NCI-H748 (cell line): Measurements from ENCODE around the gene POMT1.
A peak's percentile ranks its signal among the peaks of the same experiment; 100 is the strongest.
"Not testable (repeated sequence)": the region's sequence is repeated elsewhere in the genome, so short reads cannot be mapped to it uniquely, and the experiment has no call there.

Experiments
- DNase-seq: peaks from one replicate; lab custom pipeline; 2025; ENCODE audit not compliant: unreplicated experiment; lab: John Stamatoyannopoulos, UW

POMT1 gene

DNA sequence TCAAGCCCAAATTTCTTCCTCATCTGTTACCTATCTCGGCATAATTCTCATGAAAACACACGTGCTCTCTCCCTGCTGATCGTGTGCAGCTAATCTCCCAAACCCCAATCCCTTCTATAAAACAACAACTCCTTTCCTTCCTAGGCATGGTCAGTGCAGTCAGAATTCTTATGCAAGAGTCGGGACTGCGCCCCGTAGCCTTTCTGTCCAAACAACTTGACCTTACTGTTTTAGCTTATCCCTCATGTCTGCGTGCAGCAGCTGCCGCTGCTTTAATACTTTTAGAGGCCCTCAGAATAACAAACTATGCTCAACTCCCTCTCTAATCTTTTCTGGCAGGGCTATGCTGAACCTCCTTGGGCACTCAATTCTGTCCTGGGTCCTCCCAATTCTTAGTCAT is 47.7 kb downstream of the POMT1 start:
- DNase-seq = not testable (repeated sequence)

DNA sequence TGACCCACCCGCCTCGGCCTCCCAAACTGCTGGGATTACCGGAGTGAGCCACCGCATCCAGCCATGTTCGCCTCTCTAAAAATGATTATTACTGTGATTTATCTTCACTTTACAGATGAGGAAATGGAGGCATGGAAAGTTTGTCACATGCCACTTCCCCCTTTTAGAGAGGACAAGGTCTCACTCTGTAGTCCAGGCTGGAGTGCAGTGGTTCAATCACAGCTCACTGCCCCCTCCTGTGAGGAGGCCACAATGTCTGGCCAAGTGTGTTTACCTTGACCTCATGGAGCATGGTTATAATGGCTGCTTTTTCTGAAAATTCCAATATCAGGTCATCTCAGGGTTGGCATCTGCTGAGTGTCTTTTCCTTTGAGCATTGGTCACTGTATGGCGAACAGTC is 49.3 kb downstream of the POMT1 start:
- DNase-seq = no peak

DNA sequence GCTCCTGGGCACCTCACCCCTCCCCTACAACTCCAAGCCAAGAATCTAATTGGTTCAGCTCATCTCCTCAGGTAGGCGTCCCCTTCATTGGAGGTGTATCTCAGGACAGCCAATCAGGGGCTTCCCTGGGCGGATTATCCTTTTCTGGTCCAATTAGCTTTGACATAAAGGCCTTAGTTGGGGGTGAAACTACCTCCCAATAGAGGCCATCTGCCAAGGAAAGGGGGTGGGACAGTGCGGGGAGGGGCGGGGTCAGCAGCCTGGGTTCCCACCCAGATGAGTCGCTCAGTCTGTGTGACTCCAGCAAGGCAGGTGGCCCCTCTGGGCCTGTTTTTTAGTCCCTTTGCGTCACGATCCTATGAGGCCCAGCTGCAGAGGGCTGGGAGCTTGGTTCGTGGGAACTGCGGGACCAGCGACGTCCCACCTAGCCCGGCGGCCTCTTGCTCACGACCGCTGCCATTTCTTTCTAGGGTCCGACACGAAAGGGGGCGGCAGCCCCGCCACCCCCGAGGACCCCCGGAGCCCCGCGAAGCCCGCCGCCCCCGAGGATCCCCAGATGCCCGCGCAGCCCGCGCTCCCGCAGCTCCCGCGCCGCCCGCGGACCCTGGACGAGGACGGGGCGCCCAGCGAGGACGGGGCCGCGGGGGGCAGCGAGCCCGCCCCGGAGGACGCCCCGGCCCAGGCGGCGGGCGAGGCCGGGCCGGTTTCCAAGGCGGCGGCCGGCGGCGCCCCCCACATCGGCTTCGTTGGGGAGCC is 51.5 kb downstream of the POMT1 start:
- DNase-seq = no peak

GRCh38 chr9:131554843-131555351 is 52.2 kb downstream of the POMT1 start:
- DNase-seq = no peak

DNA sequence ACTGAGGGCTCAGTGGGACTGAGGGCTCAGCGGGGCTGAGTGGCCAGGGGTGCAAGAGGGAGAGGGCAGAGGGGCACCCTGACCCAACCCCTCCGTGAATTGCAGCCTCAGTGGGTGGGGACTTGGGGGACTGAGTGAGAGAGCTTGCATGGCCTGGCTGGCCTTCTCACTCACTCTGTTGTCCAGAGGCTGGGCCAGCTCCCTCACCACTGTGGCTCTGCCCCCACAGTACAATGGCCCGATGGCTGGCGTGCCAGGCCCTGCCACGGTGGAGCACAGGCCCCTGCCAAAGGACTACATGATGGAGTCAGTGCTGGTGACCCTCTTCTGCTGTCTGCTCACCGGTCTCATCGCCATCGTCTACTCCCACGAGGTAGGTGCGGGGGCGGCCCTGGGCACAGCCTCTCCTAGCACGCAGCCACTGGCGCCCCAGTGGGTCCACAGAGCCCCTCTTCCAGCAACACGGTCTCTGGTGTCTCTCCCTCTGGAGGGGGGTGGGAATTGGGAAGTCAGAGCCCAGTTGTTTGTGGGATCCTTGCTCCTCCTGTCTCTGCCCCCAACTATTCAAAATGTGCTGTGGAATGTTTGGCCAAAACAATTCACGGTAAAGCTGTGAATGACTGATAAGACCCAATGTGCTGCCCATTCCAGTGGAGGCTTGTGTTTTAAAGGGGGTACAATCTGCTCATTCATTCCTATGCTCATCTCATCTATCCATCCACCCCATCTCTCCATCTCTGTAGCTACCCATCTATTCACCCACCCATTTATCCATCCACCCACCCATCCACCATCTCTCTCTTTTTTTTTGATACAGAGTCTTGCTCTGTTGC is 53.3 kb downstream of the POMT1 start:
- DNase-seq = no peak

GRCh38 chr9:131557855-131558548 is 55.3 kb downstream of the POMT1 start:
- no peak for DNase-seq

DNA sequence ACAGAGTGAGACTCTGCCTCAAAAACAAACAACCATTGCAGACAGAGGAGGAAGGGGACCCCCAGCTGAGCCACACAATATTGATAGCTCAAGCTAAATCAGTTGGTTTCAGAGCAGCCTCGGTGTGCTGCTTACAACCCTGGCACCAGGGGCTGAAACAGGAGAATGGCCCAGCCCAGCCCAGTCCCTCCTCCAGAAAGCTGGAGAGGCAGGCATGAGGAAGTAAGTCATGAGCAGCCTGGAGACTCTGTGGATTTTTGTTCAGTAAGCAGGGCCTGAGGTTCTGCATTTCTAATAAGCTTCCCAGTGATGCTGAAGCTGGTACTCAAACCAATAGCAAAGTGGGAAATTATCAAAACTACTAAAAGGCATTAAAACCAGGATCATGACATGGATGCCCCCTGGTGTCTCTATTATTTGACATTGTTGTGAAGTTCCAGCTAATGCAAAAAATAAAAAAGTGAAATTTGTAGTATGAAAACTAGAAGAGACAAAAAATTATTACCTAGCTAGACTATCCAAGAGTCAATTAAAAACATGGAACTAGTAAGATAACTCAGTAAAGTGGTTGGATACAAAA is 56.8 kb downstream of the POMT1 start:
- DNase-seq = no peak

- DNase-seq = peak; percentile 10
Observed at GRCh38 chr9:131562032-131562959, 59.6 kb downstream of the POMT1 start.

DNA sequence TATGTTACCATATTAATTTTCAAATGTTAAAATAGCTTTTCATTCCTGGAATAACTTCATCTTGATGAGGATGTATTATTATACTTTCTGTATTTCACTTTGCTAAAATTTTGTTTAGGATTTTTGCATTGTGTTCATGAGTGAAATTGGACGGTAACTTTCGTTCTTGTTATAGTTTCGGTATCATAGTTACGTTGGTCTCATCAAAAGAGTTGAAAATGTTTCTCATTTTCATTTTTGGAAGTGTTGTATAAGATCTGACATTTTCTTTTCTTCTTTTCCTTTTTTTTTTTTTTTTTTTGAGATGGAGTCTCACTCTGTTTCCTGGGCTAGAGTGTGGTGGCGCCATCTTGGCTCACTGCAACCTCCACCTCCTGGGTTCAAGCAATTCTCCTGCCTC is 62.7 kb downstream of the POMT1 start:
- no peak for DNase-seq

DNA sequence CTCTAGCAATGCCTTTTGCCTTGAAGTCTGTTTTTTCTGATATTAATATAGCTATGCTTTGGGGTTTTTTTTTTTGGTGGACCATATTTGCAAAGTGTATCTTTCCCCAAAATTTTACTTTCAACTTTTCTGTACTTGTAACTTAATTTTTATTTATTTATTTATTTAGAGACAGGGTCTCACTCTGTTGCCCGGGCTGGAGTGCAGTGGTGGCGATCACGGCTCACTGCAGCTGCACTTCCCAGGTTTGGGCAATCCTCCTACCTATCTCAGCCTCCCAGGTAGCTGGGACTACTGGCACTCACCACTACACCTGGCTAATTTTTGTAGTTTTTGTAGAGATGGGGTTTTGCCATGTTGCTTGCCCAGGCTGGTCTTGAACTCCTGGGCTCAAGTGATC is 63.4 kb downstream of the POMT1 start:
- no peak for DNase-seq

GRCh38 chr9:131567910-131568309 is 65.2 kb downstream of the POMT1 start:
- DNase-seq = no peak
